BJ (cell line): ENCODE data around the gene CSHL1. TPM values are rescaled to one million over a fixed set of nuclear protein-coding genes. Genes with fewer than 3 reads are reported as not detected.

ENCODE experiments used
- CTCF ChIA-PET: fragments of 350-600 bp; formaldehyde crosslinking; extraction: SDS; loops from one replicate; lab custom pipeline; 2021; ENCODE audit warnings: antibody characterized with exemption, inconsistent platforms; lab: Yijun Ruan, JAX
- POLR2A ChIA-PET: fragments of 300-600 bp; sonication (Branson Sonifier 250); formaldehyde crosslinking; extraction: SDS; loops from one replicate; lab custom pipeline; 2021; ENCODE audit warnings: antibody characterized with exemption; lab: Charles Lee
- DNase-seq: peaks from one replicate; pipeline ENCODE4 v3.0.0-alpha.2; 2011; ENCODE audit warnings: low read depth
- H3K27me3 ChIP-seq: 2 replicates; pipeline ENCODE4 v1.6.0; 2011; ENCODE audit warnings: low read length; ENCODE audit not compliant: control insufficient read depth, insufficient read depth
- H3K36me3 ChIP-seq: 2 replicates; pipeline ENCODE4 v1.5.1; 2011; ENCODE audit warnings: low read length; ENCODE audit not compliant: control insufficient read depth, insufficient read depth
- H3K4me3 ChIP-seq: 2 replicates; pipeline ENCODE4 v1.5.1; 2011; ENCODE audit warnings: low read depth, mild to moderate bottlenecking, control low read depth, low read length
- polyA minus RNA-seq: library from RNA; depleted of rRNA, polyadenylated mRNA; stranded (reverse); fragments of >200 nt; gene quantifications from 2 replicates; pipeline ENCODE4 v1.2.3, GENCODE V29; 2011; rRNA and poly(A)+ RNA removed
- polyA plus RNA-seq: library from polyadenylated mRNA; depleted of rRNA; stranded (reverse); fragments of >200 nt; gene quantifications from 2 replicates; pipeline ENCODE4 v1.2.3, GENCODE V29; 2011; rRNA removed
- TF ChIP-seq, protein P1 (sequence below): IDR thresholded peaks from 2 replicates; pipeline ENCODE4 v1.5.1; 2011; ENCODE audit warnings: low read depth, mild to moderate bottlenecking, control low read depth, inconsistent platforms, low read length, moderate library complexity; ENCODE audit not compliant: insufficient read depth

Gene CSHL1
- not detected in 2 replicates for polyA plus RNA-seq
- polyA minus RNA-seq = not detected in 2 replicates

DNA sequence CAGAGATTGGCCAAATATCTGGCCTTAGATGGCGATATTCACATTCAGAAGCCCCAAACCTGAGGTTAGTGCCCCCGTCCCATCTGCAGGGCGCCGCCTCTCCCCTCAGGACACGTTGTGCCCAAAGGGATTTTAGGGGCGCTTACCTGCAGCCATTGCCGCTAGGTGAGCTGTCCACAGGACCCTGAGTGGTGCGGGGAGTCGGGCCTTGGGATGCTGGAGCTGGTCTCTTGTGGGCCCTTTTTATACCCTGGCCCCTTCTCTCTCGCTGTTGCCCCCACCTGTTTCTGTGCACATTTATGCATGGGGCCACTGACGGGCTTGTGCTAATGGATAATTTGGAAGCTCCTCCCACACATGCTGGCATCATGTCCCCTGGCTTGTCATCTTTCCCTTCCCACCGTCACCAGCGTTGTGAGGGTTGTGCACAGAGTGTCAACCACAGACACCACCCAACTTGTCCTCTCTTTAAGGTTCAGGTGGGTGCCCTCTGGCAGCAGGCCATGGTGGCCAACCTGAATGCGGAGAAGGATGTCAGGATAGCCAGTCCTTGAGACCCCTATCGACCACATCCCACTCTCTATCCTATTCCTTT is at the start of gene CSHL1:
TSS of gene CSHL1 (minus strand) at position 218 of the 595 bp plus-strand sequence. CDS start at position 156, 62 bp downstream.
- TF ChIP-seq, protein P1, sequence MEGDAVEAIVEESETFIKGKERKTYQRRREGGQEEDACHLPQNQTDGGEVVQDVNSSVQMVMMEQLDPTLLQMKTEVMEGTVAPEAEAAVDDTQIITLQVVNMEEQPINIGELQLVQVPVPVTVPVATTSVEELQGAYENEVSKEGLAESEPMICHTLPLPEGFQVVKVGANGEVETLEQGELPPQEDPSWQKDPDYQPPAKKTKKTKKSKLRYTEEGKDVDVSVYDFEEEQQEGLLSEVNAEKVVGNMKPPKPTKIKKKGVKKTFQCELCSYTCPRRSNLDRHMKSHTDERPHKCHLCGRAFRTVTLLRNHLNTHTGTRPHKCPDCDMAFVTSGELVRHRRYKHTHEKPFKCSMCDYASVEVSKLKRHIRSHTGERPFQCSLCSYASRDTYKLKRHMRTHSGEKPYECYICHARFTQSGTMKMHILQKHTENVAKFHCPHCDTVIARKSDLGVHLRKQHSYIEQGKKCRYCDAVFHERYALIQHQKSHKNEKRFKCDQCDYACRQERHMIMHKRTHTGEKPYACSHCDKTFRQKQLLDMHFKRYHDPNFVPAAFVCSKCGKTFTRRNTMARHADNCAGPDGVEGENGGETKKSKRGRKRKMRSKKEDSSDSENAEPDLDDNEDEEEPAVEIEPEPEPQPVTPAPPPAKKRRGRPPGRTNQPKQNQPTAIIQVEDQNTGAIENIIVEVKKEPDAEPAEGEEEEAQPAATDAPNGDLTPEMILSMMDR = no peak
- Histone ChIP-seq H3K27me3 (peaks cover 10% of the 10 kb centered on the region), H3K36me3 (no peaks in the 10 kb centered on the region), H3K4me3 (no peak within 1 kb of the TSS)
- POLR2A ChIA-PET = no interaction called here
- no peak for DNase-seq
- CTCF ChIA-PET = interaction anchor here (0.6 to 4.0 kb wide), 27 partner anchors 8 to 226 kb away, joined by 3 to 27 read pairs (median 7); partner anchors contain the start of genes ERN1 and ICAM2

DNA sequence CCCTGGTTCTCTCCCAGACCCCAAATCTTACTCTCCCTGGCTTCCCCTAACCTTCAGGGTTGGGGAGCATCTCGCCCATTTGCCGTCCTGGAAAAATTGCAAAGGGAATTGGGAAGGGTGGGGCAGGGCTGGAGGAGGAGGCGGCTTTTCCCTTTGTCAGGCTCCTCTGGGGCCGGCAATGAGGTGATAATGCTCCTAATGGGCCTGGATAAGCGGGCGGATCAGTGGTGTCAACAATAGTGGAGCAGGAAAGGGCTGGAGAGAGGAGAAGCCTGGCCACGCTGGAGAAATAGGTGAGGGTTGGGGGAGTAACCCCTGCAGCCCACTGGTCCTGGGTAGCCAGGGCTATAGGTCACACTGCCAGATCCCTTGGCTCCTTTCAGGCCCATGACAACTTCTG is 49.4 kb upstream of the CSHL1 start:
- TF ChIP-seq, protein P1 = no peak
- Histone ChIP-seq H3K4me3 (no peak overlapping the region), H3K27me3 (no peaks in the 10 kb centered on the region; the same call in none of the 2 replicates), H3K36me3 (no peaks in the 10 kb centered on the region)
- no peak for DNase-seq
- CTCF ChIA-PET = interaction anchor here (0.8 to 1.2 kb wide), 2 partner anchors 14 to 41 kb away, joined by 3 to 4 read pairs; no protein-coding TSS in a partner anchor
- POLR2A ChIA-PET = no interaction called here

GRCh38 chr17:63960006-63960405 is 48.9 kb upstream of the CSHL1 start:
- CTCF ChIA-PET = interaction anchor here (0.8 to 1.2 kb wide), 3 partner anchors 9 to 41 kb away, joined by 3 to 4 read pairs (median 4); no protein-coding TSS in a partner anchor

GRCh38 chr17:63956296-63956920 is 45.4 kb upstream of the CSHL1 start:
- Histone ChIP-seq H3K4me3 (no peak overlapping the region), H3K36me3 (no peaks in the 10 kb centered on the region), H3K27me3 (0 out of 2 replicates have a peak, but pooled peaks cover 1% of the 10 kb centered on the region)
- POLR2A ChIA-PET = no interaction called here
- no peak for DNase-seq
- TF ChIP-seq, protein P1 = no peak
- CTCF ChIA-PET = interaction anchor here (1.2 to 3.2 kb wide), 5 partner anchors 9 to 325 kb away, joined by 3 to 28 read pairs (median 5); no protein-coding TSS in a partner anchor

More at GRCh38 chr17:63960006-63960405, 48.9 kb upstream of the CSHL1 start:
- H3K27me3 ChIP-seq = no peaks in the 10 kb centered on the region; the same call in none of the 2 replicates
- no peak for DNase-seq
- no peaks in the 10 kb centered on the region for H3K36me3 ChIP-seq
- H3K4me3 ChIP-seq = no peak overlapping the region
- POLR2A ChIA-PET = no interaction called here
- TF ChIP-seq, protein P1 = no peak

- CTCF ChIA-PET = interaction anchor here (1.2 to 3.2 kb wide), 6 partner anchors 9 to 326 kb away, joined by 3 to 28 read pairs (median 6); no protein-coding TSS in a partner anchor
- DNase-seq = no peak
Measured at GRCh38 chr17:63955791-63956190, 44.7 kb upstream of the CSHL1 start.

More at GRCh38 chr17:63955791-63956190, 44.7 kb upstream of the CSHL1 start:
- H3K4me3 ChIP-seq = no peak overlapping the region
- POLR2A ChIA-PET = no interaction called here
- no peaks in the 10 kb centered on the region for H3K36me3 ChIP-seq
- TF ChIP-seq, protein P1 = no peak
- 0 out of 2 replicates have a peak, but pooled peaks cover 1% of the 10 kb centered on the region for H3K27me3 ChIP-seq
